Inflammatory macrophage (primary cell): ENCODE data around the gene PHF10.

Source experiments
- DNase-seq, 2 donors: peaks; one replicate each; pipeline ENCODE4 v3.0.0-alpha.2; 2020 to 2022

PHF10 gene

GRCh38 chr6:169675011-169675410, 49.3 kb downstream of the PHF10 start:
- no peak for DNase-seq

DNA sequence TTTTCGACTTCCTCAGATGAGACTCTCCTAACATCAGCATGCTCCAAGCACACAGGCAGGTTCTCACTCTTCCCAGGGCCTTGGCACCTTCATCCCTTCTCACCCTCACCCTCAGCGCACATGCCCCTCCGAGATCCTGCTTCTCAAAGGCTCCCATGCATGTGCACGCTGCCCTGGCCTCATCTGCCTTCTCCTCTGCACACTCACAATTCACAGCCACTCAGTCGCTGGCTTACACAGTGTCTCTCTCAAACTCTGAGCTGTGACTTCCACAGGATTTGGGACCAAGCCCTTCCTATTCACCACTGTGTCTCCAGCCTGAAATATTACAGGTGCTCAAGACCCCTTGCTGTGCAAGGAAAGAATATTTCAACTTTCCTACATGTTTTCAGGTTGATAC, 52.7 kb downstream of the PHF10 start:
- DNase-seq = no peak

DNA sequence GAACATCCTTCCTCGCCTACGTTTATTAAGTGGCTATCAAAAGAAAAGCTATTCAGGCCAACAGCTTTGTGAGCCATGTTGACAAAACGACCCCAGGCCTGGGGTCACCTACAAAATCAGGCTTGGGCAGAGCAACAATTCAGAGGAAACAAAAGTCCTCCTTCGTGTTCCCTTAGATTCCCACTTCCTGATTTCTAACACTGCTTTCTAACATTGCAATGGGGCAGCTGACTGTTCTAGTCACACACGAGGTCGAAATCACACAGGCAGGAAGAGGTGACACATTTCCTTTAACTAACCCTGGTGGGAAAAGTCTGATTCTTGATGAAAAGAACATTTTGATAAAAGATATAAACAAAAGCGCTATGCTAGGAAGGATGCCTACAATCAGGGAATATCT, 54.4 kb downstream of the PHF10 start:
- DNase-seq = peak; percentile 72 to 76

- DNase-seq = no peak
Observed at GRCh38 chr6:169669147-169669546, 55.2 kb downstream of the PHF10 start.

GRCh38 chr6:169668203-169668847, 56.0 kb downstream of the PHF10 start:
- DNase-seq = no peak

DNA sequence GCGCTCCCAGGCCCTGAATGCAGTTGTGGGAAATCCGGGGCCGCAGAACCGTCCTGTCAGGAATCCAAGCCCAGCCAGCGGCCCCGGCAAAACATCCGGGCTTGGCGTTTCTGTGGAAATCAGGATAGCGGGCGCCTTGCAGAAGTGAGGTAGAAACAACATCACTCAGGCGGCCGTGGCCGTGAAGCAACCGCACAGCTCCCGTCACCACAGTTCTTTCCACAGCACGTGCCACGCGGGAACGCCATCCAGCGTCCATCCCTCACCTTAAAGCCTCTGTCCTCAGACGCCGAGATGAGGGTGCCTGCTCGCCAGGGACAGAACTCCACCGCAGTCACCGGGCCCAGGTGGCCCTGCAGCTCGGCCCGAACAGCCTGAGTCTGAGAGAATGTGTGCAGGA, 56.6 kb downstream of the PHF10 start:
- DNase-seq = no peak

DNA sequence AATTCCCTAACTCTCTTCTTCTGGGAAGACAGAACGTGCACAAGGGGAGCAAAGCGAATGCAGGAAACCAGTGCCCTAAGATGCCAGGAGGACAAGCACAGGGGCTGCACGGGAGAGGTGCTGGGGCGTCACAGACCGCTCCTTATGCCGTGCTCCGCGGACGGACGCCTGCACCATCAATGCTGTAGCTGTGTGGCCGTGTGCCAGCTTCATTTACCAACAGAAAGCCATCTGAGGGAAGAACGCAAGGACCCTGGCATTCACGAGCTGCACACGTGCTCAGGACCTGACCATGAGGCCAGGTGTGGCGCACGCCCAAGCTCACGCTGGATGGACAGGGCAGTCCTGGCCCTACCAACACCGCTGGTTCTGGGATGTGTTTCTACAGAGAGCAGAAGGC, 57.9 kb downstream of the PHF10 start:
- no peak for DNase-seq

DNA sequence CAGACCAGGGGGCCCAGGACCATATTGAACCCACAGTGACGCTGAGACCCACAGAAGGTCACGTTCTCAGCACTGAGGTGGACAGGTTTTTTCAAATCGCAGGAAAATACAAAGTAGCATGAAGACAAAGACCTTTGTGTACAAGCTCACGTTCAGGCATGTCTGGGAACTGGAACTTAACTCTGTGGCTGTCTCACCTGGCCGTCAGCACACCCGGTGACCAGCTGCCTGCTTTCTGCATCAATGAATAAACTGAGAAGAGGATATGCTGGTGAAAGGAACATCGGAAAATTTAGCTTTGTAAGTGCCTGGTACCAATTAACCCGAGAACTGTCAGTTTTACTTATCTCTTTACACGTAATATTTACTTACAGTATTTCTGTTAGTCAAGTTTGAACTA, 59.0 kb downstream of the PHF10 start:
- no peak for DNase-seq

GRCh38 chr6:169664227-169664626, 60.1 kb downstream of the PHF10 start:
- no peak for DNase-seq

DNA sequence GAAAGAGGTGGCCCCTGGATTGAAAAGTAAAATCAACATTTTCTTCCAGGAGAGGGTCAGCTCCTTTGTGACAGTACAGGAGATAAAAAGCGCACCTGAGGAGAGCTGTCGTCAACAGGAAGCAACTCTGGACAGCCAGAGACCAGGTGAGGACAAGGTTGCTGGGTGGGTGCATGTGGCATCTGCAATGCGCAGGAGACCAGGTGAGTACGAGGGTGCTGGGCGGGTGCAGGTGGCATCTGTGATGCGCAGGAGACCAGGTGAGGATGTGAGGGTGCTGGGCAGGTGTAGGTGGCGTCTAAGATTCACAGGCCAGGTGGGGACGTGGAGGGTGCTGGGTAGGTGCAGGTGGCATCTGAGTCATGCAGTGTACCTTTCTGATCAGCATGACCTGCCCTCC, 60.8 kb downstream of the PHF10 start:
- DNase-seq = no peak

GRCh38 chr6:169661391-169661756, 62.9 kb downstream of the PHF10 start:
- DNase-seq = no peak

- no peak for DNase-seq
Observed at GRCh38 chr6:169660751-169661390, 63.4 kb downstream of the PHF10 start.

- no peak for DNase-seq
Observed at GRCh38 chr6:169659820-169660610, 64.3 kb downstream of the PHF10 start.

DNA sequence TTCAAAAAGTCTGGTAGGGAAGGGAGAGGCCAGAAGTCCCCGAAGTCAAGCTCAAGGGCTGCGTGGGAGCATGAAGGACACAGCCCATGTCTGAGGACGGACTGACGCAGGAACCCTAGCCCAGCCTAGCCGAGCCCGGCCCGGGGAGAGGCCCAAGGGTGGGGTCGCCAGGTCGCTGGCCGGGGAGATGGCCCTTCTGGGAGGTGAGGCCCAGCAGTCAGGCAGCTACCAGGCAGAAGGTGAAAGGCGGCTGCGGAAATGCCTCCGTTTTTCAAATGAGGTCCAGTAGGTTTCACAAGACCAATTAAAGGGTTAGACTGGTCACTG, 67.1 kb downstream of the PHF10 start:
- no peak for DNase-seq

- no peak for DNase-seq
Observed at GRCh38 chr6:169656546-169657283, 67.6 kb downstream of the PHF10 start.

- DNase-seq = peak; percentile 70 to 76
Observed at GRCh38 chr6:169654598-169655391, 69.5 kb downstream of the PHF10 start.
